SK-N-SH (cell line): ENCODE data around the gene EIPR1. TPM values are rescaled to one million over a fixed set of nuclear protein-coding genes. Genes with fewer than 3 reads are reported as not detected.

Source experiments
- CTCF ChIA-PET: fragments of 300-600, 350-600 bp; formaldehyde crosslinking; extraction: SDS; loops from one replicate; lab custom pipeline; 2021; lab: Yijun Ruan, JAX
- POLR2A ChIA-PET: fragments of 350-600 bp; sonication (Branson Sonifier 250); formaldehyde crosslinking; extraction: SDS; loops from one replicate; lab custom pipeline; 2020; ENCODE audit warnings: antibody characterized with exemption, inconsistent platforms; lab: Yijun Ruan, JAX
- DNase-seq: peaks from one replicate; pipeline ENCODE4 v3.0.0; 2012
- H2AFZ ChIP-seq: fragments of 200-600 bp; sonication (generic); 2 replicates; pipeline ENCODE4 v1.8.1; 2016; ENCODE audit warnings: antibody characterized with exemption, mild to moderate bottlenecking, low read depth
- H3F3A ChIP-seq: fragments of 200-600 bp; sonication (generic); replicated peaks from 2 replicates; pipeline ENCODE3; 2016; ENCODE audit warnings: antibody characterized with exemption, mild to moderate bottlenecking; ENCODE audit not compliant: insufficient read depth
- H3K27ac ChIP-seq, 2 experiments: fragments of 200-500 bp in 1 of 2; fragments of 200-600 bp in 1 of 2; sonication (Bioruptor generic) in 1 of 2; sonication (generic), shearing (Covaris generic) in 1 of 2; 2 replicates each; pipeline versions ENCODE4 v1.5.1 to v1.6.1; 2014 to 2016; ENCODE audit warnings: low read depth in 2 of 2, inconsistent platforms in 1 of 2, low read length in 1 of 2, mild to moderate bottlenecking in 1 of 2, mixed read lengths in 1 of 2
- H3K27me3 ChIP-seq: fragments of 200-600 bp; sonication (generic), shearing (Covaris generic); 2 replicates; pipeline ENCODE4 v1.6.1; 2016; ENCODE audit warnings: mixed run types; ENCODE audit not compliant: insufficient read depth
- H3K36me3 ChIP-seq, 2 experiments: fragments of 200-500 bp in 1 of 2; fragments of 200-600 bp in 1 of 2; sonication (Bioruptor generic) in 1 of 2; sonication (generic) in 1 of 2; replicated peaks in 1 of 2; 2 replicates each; pipeline versions ENCODE3 to v1.5.1; 2014 to 2016; ENCODE audit warnings: low read length in 1 of 2, mild to moderate bottlenecking in 1 of 2; ENCODE audit not compliant: insufficient read depth in 2 of 2, control insufficient read depth in 1 of 2
- H3K4me1 ChIP-seq, 2 experiments: fragments of 200-500 bp in 1 of 2; fragments of 200-600 bp in 1 of 2; sonication (Bioruptor generic) in 1 of 2; sonication (generic), shearing (Covaris generic) in 1 of 2; 2 replicates each; pipeline versions ENCODE4 v1.5.1 to v1.6.1; 2014 to 2016; ENCODE audit warnings: low read depth in 1 of 2, low read length in 1 of 2, mixed run types in 1 of 2; ENCODE audit not compliant: insufficient read depth in 2 of 2, control insufficient read depth in 1 of 2
- H3K4me2 ChIP-seq: fragments of 200-600 bp; sonication (generic), shearing (Covaris generic); 2 replicates; pipeline ENCODE4 v1.6.1; 2017; ENCODE audit warnings: mixed run types
- H3K4me3 ChIP-seq, 2 experiments: fragments of 200-500 bp in 1 of 2; fragments of 200-600 bp in 1 of 2; sonication (Bioruptor generic) in 1 of 2; sonication (generic), shearing (Covaris generic) in 1 of 2; 2 replicates each; pipeline versions ENCODE4 v1.5.1 to v1.8.1; 2014 to 2016; ENCODE audit warnings: low read depth in 2 of 2, inconsistent platforms in 1 of 2, low read length in 1 of 2, mild to moderate bottlenecking in 1 of 2, mixed read lengths in 1 of 2, moderate library complexity in 1 of 2
- H3K79me2 ChIP-seq: fragments of 200-600 bp; sonication (generic); 2 replicates; pipeline ENCODE4 v1.8.1; 2017; ENCODE audit warnings: mild to moderate bottlenecking; ENCODE audit not compliant: insufficient read depth
- H3K9ac ChIP-seq: fragments of 200-600 bp; sonication (generic); 2 replicates; pipeline ENCODE4 v1.6.1; 2017; ENCODE audit warnings: mixed run types
- H3K9me2 ChIP-seq: fragments of 200-600 bp; sonication (generic); 2 replicates; pipeline ENCODE4 v1.6.1; 2017; ENCODE audit warnings: mixed run types
- H3K9me3 ChIP-seq: fragments of 200-600 bp; sonication (generic); 2 replicates; pipeline ENCODE4 v1.6.1; 2017; ENCODE audit warnings: mixed run types, mild to moderate bottlenecking, moderate library complexity
- H4K20me1 ChIP-seq: fragments of 200-600 bp; sonication (generic); 2 replicates; pipeline ENCODE4 v1.6.1; 2017; ENCODE audit warnings: mild to moderate bottlenecking, mixed run types; ENCODE audit not compliant: insufficient read depth
- ELF1 ChIP-seq: IDR thresholded peaks from 2 replicates; pipeline ENCODE4 v1.4.0; 2012
- FOSL2 ChIP-seq: IDR thresholded peaks from 2 replicates; pipeline ENCODE4 v1.4.0; 2012; ENCODE audit warnings: low read depth, mild to moderate bottlenecking, moderate library complexity, borderline replicate concordance
- GABPA ChIP-seq: IDR thresholded peaks from 2 replicates; pipeline ENCODE4 v1.4.0; 2012; ENCODE audit warnings: low read depth, mild to moderate bottlenecking
- GATA2 ChIP-seq: sonication (generic); formaldehyde crosslinking; IDR thresholded peaks from 2 replicates; pipeline ENCODE4 v1.5.0; 2020; ENCODE audit warnings: mild to moderate bottlenecking, missing genetic modification reagents
- MEF2A ChIP-seq: IDR thresholded peaks from 2 replicates; pipeline ENCODE4 v1.4.0; 2012; ENCODE audit warnings: low read depth, borderline replicate concordance
- NFIC ChIP-seq: IDR thresholded peaks from 2 replicates; pipeline ENCODE4 v1.4.0; 2012; ENCODE audit warnings: borderline replicate concordance
- POLR2AphosphoS5 ChIP-seq: IDR thresholded peaks from 2 replicates; pipeline ENCODE4 v1.6.1; 2012; ENCODE audit warnings: low read depth, low read length
- RCOR1 ChIP-seq: fragments of 150-350 bp; IDR thresholded peaks from 2 replicates; pipeline ENCODE4 v1.6.1; 2017; ENCODE audit warnings: antibody characterized with exemption, low read length
- SIN3A ChIP-seq: IDR thresholded peaks from 2 replicates; pipeline ENCODE4 v1.6.1; 2012; ENCODE audit warnings: low read depth, mild to moderate bottlenecking, low read length, moderate library complexity, borderline replicate concordance
- TAF1 ChIP-seq: IDR thresholded peaks from 2 replicates; pipeline ENCODE4 v1.6.1; 2012; ENCODE audit warnings: low read depth, mild to moderate bottlenecking, low read length, moderate library complexity, borderline replicate concordance
- TCF12 ChIP-seq: IDR thresholded peaks from 2 replicates; pipeline ENCODE4 v1.4.0; 2012
- TEAD4 ChIP-seq: IDR thresholded peaks from 2 replicates; pipeline ENCODE4 v1.4.0; 2012; ENCODE audit warnings: mild to moderate bottlenecking, borderline replicate concordance; ENCODE audit not compliant: insufficient read depth
- YY1 ChIP-seq: IDR thresholded peaks from 2 replicates; pipeline ENCODE4 v1.4.0; 2012; ENCODE audit warnings: low read depth, mild to moderate bottlenecking
- WGBS: methylation state at CpG from one replicate; pipeline ENCODE4 v1.1.6; 2017; ENCODE audit warnings: low lambda C conversion rate; 5-methylcytosine and 5-hydroxymethylcytosine counted together
- polyA plus RNA-seq, 3 experiments: library from polyadenylated mRNA; depleted of rRNA; stranded (reverse); fragments of >200 nt; gene quantifications; 2 replicates each; pipeline ENCODE4 v1.2.3, GENCODE V29; 2012
- TF ChIP-seq, protein P1 (sequence below): fragments of 150-350 bp; IDR thresholded peaks from 2 replicates; pipeline ENCODE4 v1.6.1; 2016; ENCODE audit warnings: mild to moderate bottlenecking, low read depth, low read length
- TF ChIP-seq, protein P2 (sequence below): IDR thresholded peaks from 2 replicates; pipeline ENCODE4; 2012
- TF ChIP-seq, protein P3 (sequence below): fragments of 200-600 bp; sonication (generic); IDR thresholded peaks from 2 replicates; pipeline ENCODE4 v1.6.1; 2017; ENCODE audit warnings: antibody characterized with exemption, mild to moderate bottlenecking, moderate library complexity
- TF ChIP-seq, protein P4 (sequence below): IDR thresholded peaks from 2 replicates; pipeline ENCODE4 v1.4.0; 2012; ENCODE audit warnings: low read depth, borderline replicate concordance
- TF ChIP-seq, protein P5 (sequence below): IDR thresholded peaks from 2 replicates; pipeline ENCODE4 v1.4.0; 2012; ENCODE audit warnings: low read depth

Gene EIPR1
- polyA plus RNA-seq, 1 of the 3 experiments (the other 2 are of a cell fraction): 85.9 TPM

DNA sequence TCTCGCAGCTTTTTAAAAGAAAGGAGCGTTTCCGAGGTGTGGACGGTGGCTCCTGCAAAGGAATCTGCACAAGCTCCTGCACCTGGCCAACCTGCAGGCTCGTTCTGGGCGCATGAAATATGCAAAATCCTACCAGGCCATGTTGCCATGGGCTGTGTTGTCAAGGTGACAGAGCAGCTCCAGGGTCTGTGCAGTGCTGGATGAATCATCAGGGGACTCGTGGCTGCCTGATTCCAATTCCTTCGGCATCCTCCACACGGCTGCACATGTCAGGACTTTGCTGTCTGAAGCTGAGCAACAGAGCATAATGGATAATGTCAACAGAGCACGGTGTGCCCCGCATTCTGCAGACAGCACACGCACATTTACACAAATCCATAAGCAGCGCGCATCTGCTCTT, 120.5 kb downstream of the EIPR1 start (continued):
- TF ChIP-seq, protein P1, sequence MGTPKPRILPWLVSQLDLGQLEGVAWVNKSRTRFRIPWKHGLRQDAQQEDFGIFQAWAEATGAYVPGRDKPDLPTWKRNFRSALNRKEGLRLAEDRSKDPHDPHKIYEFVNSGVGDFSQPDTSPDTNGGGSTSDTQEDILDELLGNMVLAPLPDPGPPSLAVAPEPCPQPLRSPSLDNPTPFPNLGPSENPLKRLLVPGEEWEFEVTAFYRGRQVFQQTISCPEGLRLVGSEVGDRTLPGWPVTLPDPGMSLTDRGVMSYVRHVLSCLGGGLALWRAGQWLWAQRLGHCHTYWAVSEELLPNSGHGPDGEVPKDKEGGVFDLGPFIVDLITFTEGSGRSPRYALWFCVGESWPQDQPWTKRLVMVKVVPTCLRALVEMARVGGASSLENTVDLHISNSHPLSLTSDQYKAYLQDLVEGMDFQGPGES: no peak
- TF ChIP-seq YY1 (no peak), NFIC (no peak), TCF12 (no peak), POLR2AphosphoS5 (no peak)
- TF ChIP-seq, protein P2, sequence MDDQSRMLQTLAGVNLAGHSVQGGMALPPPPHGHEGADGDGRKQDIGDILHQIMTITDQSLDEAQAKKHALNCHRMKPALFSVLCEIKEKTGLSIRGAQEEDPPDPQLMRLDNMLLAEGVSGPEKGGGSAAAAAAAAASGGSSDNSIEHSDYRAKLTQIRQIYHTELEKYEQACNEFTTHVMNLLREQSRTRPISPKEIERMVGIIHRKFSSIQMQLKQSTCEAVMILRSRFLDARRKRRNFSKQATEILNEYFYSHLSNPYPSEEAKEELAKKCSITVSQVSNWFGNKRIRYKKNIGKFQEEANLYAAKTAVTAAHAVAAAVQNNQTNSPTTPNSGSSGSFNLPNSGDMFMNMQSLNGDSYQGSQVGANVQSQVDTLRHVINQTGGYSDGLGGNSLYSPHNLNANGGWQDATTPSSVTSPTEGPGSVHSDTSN: no peak
- TF ChIP-seq, protein P3, sequence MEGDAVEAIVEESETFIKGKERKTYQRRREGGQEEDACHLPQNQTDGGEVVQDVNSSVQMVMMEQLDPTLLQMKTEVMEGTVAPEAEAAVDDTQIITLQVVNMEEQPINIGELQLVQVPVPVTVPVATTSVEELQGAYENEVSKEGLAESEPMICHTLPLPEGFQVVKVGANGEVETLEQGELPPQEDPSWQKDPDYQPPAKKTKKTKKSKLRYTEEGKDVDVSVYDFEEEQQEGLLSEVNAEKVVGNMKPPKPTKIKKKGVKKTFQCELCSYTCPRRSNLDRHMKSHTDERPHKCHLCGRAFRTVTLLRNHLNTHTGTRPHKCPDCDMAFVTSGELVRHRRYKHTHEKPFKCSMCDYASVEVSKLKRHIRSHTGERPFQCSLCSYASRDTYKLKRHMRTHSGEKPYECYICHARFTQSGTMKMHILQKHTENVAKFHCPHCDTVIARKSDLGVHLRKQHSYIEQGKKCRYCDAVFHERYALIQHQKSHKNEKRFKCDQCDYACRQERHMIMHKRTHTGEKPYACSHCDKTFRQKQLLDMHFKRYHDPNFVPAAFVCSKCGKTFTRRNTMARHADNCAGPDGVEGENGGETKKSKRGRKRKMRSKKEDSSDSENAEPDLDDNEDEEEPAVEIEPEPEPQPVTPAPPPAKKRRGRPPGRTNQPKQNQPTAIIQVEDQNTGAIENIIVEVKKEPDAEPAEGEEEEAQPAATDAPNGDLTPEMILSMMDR: no peak

DNA sequence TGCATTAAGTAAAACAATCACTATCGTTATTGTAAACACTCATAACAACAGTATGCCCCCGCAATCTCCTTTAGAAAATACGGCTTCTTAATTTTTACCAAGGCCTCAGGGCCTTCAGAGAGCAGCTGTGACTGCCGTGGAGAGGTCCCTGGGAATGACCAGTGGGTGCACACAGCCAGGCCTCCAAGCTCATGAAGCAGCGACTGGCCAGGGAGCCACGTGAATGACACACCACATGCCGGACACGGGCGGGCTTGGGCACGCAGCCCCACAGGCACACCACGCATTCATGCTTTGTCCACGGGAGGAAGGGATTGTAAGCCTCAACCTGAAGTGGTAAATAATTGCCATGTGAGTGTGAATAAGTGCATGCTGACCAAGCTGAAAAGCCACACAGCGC, 121.0 kb downstream of the EIPR1 start:
- WGBS: 96% methylated on average over 13 of the region's 13 CpGs
- ChIA-PET CTCF (interaction anchor here (1.0 to 1.1 kb wide), 4 partner anchors 10 to 167 kb away, joined by 3 read pairs; no protein-coding TSS in a partner anchor), POLR2A (no interaction called here)
- peaks cover 0 to 11% of the 10 kb centered on the region in 2 experiments; a peak in 1 of 4 replicates for H3K4me1 ChIP-seq
- no peak overlapping the region; a peak in 1 of 4 replicates for H3K27ac ChIP-seq
- H3F3A ChIP-seq: no peaks in the 10 kb centered on the region
- H3K9me3 ChIP-seq: no peaks in the 10 kb centered on the region
- no peaks in the 10 kb centered on the region for H3K27me3 ChIP-seq
- H3K9me2 ChIP-seq: no peaks in the 10 kb centered on the region
- TF ChIP-seq NFIC (no peak), GATA2 (CRISPR knock-in tag) (no peak), ELF1 (no peak), TEAD4 (no peak), FOSL2 (no peak), MEF2A (no peak), TAF1 (no peak), GABPA (no peak), SIN3A (no peak), POLR2AphosphoS5 (no peak), RCOR1 (no peak), TCF12 (no peak)
- TF ChIP-seq, protein P2: no peak
- TF ChIP-seq, protein P4, sequence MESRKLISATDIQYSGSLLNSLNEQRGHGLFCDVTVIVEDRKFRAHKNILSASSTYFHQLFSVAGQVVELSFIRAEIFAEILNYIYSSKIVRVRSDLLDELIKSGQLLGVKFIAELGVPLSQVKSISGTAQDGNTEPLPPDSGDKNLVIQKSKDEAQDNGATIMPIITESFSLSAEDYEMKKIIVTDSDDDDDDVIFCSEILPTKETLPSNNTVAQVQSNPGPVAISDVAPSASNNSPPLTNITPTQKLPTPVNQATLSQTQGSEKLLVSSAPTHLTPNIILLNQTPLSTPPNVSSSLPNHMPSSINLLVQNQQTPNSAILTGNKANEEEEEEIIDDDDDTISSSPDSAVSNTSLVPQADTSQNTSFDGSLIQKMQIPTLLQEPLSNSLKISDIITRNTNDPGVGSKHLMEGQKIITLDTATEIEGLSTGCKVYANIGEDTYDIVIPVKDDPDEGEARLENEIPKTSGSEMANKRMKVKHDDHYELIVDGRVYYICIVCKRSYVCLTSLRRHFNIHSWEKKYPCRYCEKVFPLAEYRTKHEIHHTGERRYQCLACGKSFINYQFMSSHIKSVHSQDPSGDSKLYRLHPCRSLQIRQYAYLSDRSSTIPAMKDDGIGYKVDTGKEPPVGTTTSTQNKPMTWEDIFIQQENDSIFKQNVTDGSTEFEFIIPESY: no peak
- TF ChIP-seq, protein P5, sequence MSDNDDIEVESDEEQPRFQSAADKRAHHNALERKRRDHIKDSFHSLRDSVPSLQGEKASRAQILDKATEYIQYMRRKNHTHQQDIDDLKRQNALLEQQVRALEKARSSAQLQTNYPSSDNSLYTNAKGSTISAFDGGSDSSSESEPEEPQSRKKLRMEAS: no peak
- peaks cover 4% of the 10 kb centered on the region; the same call in 1 of the 2 replicates for H3K79me2 ChIP-seq
- no peak overlapping the region for H3K4me2 ChIP-seq
- H3K4me3 ChIP-seq: no peak overlapping the region
- H3K9ac ChIP-seq: no peak overlapping the region
- DNase-seq: no peak
- H4K20me1 ChIP-seq: peaks cover 5% of the 10 kb centered on the region; the same call in 1 of the 2 replicates
- no peak overlapping the region for H2AFZ ChIP-seq
- H3K36me3 ChIP-seq: peaks cover 3 to 31% of the 10 kb centered on the region in 2 experiments
